Activated CD4-positive, alpha-beta T cell treated with anti-CD3 and anti-CD28 coated beads, Interleukin-2, amount 50 U/mL, for 24 hours (primary cell): Measurements from ENCODE around the gene C17orf67.

ENCODE experiments used
- DNase-seq, 2 donors: peaks; one replicate each; pipeline ENCODE4 v3.0.0-alpha.2; 2020; ENCODE audit warnings: low read depth in 1 of 2, low spot score in 1 of 2

Gene C17orf67, protein sequence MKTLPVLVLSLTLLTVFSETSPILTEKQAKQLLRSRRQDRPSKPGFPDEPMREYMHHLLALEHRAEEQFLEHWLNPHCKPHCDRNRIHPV

DNA sequence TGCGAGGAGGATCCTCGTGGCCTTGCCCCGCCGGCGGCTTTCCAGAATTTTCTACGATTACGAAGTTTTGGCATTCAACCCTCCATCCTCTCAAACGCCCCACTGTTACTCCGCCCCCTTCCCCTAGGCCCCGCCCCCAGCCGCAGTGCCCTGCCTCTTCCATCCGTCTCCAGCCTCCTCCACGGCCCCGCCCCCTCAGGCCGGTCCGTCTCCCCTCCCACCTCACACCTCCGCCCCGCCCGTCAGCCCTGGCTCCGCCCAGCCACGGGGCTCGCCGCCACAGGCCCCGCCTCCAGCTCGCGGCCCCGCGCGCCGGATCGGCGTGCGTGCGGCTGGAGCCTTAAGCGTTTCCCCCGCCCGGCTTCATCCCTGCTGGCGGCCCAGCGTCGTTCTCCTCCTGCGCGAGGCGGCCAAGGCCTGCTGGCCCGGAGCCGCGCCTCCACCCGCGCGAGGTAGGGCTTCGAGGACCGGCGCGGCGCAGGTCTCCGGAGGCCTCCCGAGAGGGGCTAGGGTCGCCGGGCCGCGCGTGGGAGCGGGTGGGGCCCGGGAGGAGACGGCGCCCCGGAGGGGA, at the start of gene C17orf67, which contains the start of gene DGKE:
Gene C17orf67 (minus strand): TSS at position 112 of the 571 bp plus-strand sequence. CDS start 18,110 bp downstream, outside the sequence.
Gene DGKE (plus strand): TSS at position 343 of the 571 bp plus-strand sequence. CDS start 645 bp downstream, outside the sequence.
- DNase-seq = peak; percentile 98

DNA sequence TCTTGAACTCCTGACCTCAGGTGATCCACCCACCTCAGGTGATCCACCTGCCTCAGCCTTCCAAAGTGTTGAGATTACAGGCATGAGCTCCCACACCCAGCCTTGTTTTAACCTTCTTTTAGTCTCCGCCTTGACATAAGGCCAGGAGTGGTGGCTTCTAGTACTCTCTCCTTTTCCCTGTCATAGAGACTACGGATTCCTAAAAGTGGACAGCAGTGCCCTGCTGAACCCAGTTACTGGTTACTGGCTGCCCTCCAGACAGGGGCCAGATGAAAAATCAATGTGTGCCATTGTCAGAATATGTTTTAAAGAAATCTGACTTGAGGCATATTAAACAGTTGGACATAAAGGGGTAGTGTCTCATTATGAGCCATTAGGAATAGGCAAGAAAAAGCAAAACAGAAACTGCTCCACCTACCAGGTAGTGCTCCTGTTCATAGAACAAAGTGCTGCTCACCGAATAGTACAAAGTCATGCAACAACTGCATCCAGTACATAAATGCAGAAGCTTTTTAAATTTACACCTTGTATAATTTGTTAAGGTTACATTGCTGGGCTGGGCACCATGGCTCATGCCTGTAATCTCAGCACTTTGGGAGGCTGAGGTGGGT, 48.1 kb upstream of the C17orf67 start:
- no peak for DNase-seq

DNA sequence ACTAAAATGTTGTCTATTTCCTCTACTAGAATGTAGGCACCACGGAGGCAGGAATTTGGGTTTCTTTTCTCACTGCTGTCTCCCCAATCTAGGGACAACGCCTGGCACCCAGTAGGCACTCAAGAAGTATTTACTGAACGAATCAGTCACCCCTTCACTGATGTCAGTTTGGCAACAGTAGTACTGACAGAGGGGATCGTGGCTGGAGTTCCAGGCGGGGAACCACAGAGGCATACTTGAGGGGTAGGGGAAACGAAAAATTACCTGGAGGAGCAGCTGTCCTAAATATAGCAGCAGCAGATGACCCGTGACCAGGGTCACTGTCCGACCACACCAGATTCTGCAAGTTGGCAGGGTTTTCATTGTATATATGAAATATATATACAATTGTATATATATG, 46.9 kb upstream of the C17orf67 start:
- DNase-seq = no peak

DNA sequence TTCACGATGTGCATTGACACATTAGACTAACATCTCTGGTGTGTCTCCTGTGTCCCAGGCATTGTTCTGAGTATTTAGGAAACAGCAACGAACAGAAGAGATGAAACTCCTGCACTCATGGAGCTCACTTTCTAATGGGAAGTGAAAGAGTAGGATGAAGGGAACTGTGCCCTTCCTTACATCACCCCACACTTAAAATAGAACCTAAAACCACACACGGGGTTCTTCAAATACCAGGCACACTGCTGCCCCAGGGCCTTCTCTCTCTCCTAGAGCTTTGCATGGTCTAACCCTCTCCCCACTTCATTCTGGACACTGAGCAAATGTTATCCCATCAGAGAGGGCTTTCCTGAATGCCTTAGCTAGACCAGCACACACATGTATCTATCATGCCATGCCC, 46.4 kb upstream of the C17orf67 start:
- no peak for DNase-seq

DNA sequence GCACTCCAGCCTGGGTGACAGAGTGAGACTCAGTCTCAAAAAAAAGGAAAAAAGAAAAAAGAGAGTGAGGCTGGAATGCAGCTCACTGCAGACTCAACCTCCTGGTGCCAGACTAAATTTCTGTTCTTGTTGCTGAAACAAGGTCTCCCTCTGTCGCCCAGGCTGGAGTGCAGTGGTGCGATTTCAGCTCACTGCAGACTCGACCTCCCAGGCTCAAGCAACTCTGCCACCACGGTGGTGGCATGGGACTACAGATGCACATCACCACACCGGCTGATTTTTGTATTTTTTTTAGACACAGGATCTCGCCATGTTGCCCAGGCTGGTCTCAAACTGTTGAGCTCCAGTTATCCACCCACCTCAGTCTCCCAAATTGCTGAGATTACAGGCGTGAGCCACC, 45.6 kb upstream of the C17orf67 start:
- no peak for DNase-seq

DNA sequence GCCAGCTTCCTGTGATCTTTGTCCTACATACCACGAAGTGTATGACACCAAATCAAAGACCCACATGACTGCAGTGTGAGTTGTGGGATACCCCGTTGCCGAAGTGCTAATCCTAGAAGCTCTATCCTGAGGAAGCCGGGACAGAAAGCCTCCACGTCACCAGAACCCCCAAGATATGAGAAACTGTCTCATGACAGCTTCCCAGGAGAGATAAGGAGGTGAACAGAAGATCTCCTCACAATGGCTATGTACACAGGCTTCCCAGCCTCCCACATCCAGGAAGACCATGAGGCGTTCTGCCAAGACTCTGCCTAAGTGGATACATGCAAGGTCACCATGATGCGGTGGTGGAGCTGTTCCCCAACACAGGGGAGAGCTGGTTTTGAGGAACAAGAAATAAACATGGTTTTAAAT, 43.1 kb upstream of the C17orf67 start:
- no peak for DNase-seq

DNA sequence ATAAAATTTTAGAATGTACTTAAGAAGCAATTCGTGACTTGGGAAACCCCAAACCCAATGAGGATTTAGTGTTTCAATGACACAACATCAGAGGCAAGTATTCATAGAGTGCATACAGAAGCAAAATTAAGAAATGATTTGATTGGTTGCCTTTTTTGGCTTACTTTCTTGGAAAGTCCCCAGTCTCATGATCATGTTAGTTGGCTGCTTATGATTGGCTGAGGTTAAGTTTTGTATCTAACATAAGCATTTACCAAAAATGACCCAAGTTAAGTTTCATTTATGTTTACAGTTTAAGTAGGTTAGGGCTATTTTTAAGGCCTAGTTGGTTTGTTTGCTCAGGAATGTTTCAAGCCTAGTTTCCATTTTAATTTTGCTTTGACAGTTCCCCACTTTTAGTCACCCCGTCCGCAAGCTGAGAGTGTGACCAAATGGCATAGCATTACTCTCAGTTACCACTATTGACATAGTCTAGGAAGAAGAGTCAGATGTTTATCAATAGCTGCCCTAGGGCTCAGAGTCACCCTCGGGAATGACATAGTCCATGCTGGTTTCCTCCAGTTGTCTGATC, 36.4 kb upstream of the C17orf67 start:
- DNase-seq = no peak

DNA sequence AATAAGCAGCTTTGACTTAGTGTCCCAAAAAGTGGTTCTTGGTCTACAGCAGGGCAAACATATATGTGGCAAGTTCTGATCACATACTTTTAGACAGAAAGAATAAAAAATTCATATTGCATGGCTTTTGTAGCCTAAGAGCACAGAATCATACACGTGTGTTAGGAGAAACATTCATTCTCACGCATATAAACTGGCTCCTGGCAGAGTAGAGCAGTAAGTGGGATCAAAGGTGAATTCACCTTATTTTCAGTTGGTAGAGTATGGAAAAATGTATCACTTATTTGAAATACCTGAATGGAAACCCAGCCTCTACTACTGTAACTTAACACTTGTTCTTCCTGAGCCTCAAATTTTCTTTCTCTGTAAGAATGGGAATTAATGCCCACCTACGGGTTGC, 35.0 kb upstream of the C17orf67 start:
- DNase-seq = no peak

DNA sequence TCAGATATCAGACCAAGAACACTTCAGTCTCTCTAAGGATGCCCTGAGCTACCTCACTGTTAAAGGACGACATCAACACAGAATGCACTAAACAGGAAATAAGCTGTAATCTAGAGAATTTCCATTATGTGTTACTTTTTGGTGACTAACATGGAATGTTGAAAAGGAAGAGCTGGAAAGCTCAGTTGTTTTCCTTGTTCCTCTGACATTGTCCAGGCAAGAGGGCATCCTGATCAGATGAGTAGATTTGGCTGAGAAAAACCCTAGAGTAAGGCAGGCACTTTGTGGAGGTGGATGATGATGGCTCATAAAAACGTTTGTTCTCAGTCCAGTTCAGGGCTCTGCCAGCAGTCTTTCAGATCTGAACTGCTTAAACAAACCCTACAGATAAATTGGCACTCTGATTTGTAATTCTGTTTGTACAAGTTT, 34.2 kb upstream of the C17orf67 start:
- DNase-seq = no peak

DNA sequence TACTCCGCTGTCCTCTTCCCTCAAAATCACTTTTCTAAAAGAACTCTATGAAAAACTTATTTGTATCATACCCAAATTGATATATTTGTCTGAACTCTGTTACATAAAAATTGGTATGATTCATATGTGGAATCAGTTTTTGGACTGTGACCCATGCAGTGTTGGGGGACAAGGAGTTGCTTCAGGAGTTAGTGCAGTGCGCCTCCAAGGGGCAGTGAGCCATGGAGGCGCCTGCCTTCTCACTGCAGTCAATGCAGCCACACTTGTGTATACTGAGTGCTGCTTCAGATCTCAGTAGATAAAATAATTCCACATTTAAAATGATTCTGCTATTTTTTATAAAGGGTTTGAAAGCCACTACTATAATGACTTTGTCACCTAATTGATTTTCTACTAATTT, 32.8 kb upstream of the C17orf67 start:
- DNase-seq = no peak

DNA sequence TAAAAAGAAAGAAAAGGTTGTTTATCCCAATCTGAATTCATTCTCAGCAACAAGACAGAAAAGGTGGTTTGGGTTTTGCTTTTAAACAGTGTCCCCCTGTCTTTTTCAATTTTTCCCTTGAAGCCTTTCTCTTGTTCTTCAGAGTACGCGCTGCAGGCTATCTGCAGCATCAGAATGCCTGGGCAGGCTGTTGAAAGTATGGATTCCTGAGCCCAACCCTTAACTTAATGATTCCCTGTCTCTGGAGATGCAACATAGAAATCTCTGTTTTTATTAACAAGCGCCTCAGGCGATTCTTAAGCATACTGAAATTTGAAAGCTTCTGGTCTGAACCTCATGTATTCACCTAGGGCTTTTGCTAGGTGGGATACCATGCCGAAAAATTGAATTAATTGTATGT, 32.4 kb upstream of the C17orf67 start:
- DNase-seq = no peak

DNA sequence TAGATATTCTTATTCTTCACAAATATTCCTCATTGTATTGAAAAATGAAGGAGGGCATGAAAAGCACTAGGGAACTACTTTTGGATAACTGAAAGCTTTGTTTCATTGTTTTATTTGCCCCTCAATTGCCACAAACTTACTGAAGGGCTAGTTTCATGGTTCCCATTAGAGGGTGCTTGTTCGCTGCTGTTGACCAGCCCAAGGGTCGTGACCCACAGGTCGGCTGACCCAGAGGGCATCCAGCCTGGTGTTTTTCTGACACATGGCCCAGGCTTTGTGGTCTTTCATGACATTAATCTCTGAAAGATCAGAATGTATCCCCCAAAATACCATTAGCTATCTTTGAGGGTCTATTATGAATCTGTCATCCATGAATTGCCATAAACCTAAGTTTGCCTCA, 30.3 kb upstream of the C17orf67 start:
- no peak for DNase-seq

DNA sequence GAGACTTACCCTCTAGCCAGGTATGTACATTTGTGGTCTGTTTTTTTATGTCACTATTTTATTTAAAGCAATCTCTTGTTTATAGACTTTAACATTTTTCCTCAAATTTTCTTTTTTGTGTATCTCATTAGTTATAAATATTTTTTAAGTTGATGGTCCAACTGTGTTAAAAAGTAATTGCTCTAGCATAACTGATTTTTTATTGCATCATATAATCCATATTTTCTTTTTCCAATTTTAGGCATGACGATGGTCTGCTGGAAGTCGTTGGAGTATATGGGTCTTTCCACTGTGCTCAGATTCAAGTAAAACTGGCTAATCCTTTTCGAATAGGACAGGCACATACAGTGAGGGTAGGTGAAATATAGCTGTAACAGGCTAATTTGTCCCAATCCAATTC, 28.2 kb upstream of the C17orf67 start:
- no peak for DNase-seq

DNA sequence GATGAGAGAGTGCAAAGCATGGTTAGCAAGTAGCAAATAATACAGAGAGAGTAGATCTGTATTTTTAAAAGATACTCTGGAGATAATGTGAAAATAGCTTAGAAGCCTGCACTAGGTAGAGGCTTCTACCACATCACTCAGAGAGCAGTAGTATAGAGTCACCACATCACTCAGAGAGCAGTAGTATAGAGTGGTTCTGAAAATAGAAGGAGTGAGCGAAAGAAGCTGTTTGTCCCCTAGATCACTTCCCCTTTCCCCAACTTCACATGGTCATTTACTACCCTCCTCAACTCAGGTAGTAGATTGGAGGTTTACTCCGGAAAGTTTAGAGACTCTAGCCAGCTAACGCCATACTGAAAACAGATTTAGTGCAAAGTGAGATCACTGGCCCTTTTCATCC, 17.3 kb upstream of the C17orf67 start:
- no peak for DNase-seq

DNA sequence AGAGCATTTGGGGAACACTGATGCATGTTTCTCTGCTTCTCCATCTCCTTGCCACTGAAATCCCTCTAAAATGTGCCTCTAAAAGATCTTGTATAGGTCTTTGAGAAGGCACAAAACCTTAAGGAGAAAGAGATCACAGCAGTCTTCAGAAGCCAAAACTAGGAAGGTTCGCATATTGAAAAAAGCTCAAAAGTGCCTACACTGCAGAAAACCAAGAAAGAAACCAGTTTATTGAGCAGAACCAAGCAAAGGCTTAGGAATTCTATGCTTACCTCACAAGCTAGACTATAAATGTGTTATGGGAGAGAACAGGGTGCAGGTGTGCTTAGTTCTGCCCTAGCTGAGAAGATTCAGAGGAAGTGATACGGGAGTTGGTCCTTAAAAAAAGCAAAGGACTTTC, 16.9 kb upstream of the C17orf67 start:
- DNase-seq = no peak

DNA sequence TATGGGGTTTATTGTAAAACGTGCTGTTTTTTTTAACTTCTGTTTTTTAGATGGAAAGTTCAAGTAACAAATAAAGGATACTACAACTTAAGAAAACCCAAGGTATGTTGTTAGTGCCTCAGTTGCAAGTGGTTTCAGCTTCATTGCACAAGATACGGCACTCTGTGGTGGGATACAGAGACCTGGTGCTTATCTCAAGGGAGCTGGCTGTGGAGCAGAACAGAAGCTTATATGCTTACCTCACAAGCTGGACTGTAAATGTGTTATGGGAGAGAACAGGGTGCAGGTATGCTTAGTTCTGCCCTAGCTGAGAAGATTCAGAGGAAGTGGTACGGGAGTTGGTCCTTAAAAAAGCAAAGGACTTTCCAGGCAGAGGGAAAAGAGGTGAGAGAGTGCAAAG, 15.4 kb upstream of the C17orf67 start:
- no peak for DNase-seq

DNA sequence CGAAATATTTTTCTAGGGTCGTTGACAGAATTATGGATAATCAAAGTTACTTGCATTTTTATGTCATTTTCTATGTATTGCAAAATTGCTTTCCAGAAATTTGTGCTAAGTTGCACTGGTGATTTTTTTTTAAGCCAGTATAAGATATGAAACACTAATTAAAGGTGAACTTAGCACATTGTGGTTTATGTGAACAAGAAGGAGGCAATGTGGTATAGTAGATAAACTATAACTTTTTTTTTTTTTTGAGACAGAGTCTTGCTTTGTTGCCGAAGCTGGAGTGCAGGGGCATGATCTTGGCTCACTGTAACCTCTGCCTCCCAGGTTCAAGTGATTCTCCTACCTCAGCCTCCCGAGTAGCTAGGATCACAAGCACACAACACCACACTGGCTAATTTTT, 13.4 kb upstream of the C17orf67 start:
- no peak for DNase-seq

DNA sequence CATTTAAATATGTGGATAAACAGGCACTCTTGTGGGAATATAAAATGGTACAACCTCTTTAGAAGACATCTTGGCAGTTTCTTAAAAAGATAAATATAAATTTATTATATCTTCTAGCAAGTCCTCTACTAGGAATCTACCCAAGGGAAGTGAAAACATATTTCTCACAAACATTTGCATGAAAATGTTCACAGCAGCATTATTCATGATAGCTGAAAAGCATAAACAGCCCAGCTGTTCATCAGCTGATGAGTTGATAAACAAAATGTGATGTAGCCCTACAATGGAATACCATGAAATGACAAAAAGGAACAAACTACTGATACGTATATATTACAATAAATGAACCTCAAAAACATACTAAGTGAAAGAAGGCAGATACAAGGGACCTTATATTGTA, 12.2 kb upstream of the C17orf67 start:
- no peak for DNase-seq

DNA sequence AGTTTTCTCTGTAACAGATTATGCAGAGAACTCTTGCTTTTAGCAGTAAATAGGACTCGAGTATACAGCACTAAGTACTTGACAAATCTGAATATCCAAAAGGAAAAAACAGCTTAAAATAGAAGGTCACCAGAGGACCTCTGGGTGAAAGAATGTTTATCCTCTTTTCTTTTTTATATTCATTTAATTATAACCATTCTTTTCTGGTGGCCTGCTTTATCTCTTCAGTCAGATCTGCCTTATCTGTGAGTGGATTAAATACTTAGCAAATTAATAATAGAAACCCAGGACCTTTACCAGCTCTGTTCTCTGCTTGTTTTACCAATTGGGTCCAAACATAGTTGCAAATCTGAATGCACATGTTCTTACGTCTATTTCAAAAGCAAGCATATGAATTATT, 8.9 kb upstream of the C17orf67 start:
- DNase-seq = no peak

DNA sequence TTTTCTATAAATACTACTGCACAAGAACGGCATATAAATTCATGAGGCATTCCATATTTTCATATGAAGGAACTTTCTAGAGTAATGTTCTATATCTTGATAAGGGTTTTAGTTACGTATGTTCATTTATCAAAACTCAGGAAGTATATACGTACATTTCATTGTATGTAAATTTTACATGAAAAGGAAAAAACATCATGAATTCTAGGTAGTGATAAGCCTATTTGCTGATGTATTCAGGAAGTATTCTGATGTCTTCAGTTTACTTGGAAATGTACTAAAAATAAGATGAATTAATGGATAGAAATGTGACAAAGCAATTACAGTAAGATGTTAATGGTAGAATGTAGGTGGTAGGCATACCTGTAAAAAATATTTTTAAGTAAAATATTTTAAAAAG, 5.0 kb upstream of the C17orf67 start:
- DNase-seq = no peak

DNA sequence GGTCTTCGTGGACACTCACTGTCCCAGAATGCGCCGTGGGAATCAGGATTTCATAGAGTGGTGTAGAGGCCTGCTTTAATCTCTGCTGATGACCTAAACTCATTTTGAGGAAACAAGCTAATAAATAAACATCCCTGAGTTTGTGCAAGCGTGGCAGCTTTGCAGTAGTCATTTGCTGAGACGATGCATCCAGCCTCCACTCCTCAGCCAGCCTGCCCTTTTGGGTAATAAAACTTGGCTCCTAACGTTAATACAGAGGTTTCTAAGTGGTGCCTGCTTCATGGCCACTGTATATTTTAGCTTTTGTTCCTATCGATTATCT, 1.5 kb upstream of the C17orf67 start:
- no peak for DNase-seq

DNA sequence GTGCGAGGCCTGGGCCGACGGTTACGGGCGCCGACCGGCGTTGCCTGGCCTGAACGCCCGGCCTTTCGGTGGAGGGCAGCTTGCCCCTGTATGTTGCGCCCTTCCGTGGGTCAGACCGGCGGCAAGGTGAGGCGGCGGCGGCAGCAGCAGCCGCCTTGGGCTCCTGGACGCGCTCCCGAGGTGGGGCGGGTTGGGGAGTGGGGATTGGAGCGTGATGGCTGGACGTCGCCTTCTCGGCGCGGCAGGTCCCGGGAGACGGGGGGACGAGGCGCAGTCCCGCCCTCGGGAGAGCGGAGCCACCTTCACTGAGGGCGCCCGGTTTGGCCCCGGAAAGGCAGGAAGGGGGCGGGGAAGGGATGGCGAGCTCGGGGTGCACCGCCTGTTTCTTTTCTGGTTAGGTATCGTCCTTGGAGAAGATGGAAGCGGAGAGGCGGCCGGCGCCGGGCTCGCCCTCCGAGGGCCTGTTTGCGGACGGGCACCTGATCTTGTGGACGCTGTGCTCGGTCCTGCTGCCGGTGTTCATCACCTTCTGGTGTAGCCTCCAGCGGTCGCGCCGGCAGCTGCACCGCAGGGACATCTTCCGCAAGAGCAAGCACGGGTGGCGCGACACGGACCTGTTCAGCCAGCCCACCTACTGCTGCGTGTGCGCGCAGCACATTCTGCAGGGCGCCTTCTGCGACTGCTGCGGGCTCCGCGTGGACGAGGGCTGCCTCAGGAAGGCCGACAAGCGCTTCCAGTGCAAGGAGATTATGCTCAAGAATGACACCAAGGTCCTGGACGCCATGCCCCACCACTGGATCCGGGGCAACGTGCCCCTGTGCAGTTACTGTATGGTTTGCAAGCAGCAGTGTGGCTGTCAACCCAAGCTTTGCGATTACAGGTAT, 902 bp upstream of the C17orf67 start:
- peak; percentile 49 to 50 for DNase-seq
